Trophoblast cell (in vitro differentiated cells and primary cell): ENCODE data around the gene ZFHX3.

Experiments
- DNase-seq, 2 donors: peaks; one replicate each; pipeline ENCODE4 v3.0.0-alpha.2; 2016
- H2AFZ ChIP-seq: 2 replicates; pipeline ENCODE4 v1.6.1; 2013; ENCODE audit warnings: low read length, moderate library complexity, mild to moderate bottlenecking; ENCODE audit not compliant: insufficient read depth, poor library complexity
- H2AK5ac ChIP-seq: 2 replicates; pipeline ENCODE4 v1.6.1; 2013; ENCODE audit warnings: mild to moderate bottlenecking, low read length
- H2BK120ac ChIP-seq: 2 replicates; pipeline ENCODE4 v1.6.1; 2013; ENCODE audit warnings: low read length, mild to moderate bottlenecking, moderate library complexity; ENCODE audit not compliant: insufficient read depth, poor library complexity
- H2BK12ac ChIP-seq: 2 replicates; pipeline ENCODE4 v1.6.1; 2013; ENCODE audit warnings: mild to moderate bottlenecking, low read length, moderate library complexity
- H2BK5ac ChIP-seq: 2 replicates; pipeline ENCODE4 v1.6.1; 2013; ENCODE audit warnings: low read length, low read depth, moderate library complexity, mild to moderate bottlenecking; ENCODE audit not compliant: poor library complexity
- H3K14ac ChIP-seq: 2 replicates; pipeline ENCODE4 v1.6.1; 2013; ENCODE audit warnings: mild to moderate bottlenecking, low read length
- H3K18ac ChIP-seq: 2 replicates; pipeline ENCODE4 v1.6.1; 2013; ENCODE audit warnings: mild to moderate bottlenecking, low read length
- H3K23ac ChIP-seq: 2 replicates; pipeline ENCODE4 v1.6.1; 2013; ENCODE audit warnings: low read length
- H3K27ac ChIP-seq: 2 replicates; pipeline ENCODE4 v1.5.1; 2013; ENCODE audit warnings: low read depth, mild to moderate bottlenecking, inconsistent platforms, low read length, moderate library complexity
- H3K27me3 ChIP-seq: 2 replicates; pipeline ENCODE4 v1.6.1; 2013; ENCODE audit warnings: inconsistent platforms, mild to moderate bottlenecking, low read length, moderate library complexity; ENCODE audit not compliant: insufficient read depth
- H3K36me3 ChIP-seq, 2 experiments: 1 replicate in 1 of 2; 2 replicates in 1 of 2; pipeline ENCODE4 v1.6.1; 2013; ENCODE audit warnings: low read length in 2 of 2, mild to moderate bottlenecking in 2 of 2, moderate library complexity in 1 of 2; ENCODE audit not compliant: insufficient read depth in 2 of 2, control insufficient read depth in 1 of 2
- H3K4ac ChIP-seq: 2 replicates; pipeline ENCODE4 v1.6.1; 2013; ENCODE audit warnings: low read depth, mild to moderate bottlenecking, low read length, moderate library complexity
- H3K4me1 ChIP-seq, 2 experiments: 1 replicate in 1 of 2; 2 replicates in 1 of 2; pipeline ENCODE4 v1.6.1; 2013; ENCODE audit warnings: low read length in 2 of 2, mild to moderate bottlenecking in 2 of 2, moderate library complexity in 1 of 2; ENCODE audit not compliant: insufficient read depth in 2 of 2, control insufficient read depth in 1 of 2
- H3K4me2 ChIP-seq: 2 replicates; pipeline ENCODE4 v1.6.1; 2013; ENCODE audit warnings: inconsistent platforms, mild to moderate bottlenecking, low read length, moderate library complexity
- H3K4me3 ChIP-seq: 2 replicates; pipeline ENCODE4 v1.5.1; 2013; ENCODE audit warnings: mild to moderate bottlenecking, low read depth, low read length, inconsistent platforms
- H3K79me1 ChIP-seq: one replicate; pipeline ENCODE4 v1.6.1; 2013; ENCODE audit warnings: low read length
- H3K79me2 ChIP-seq: 2 replicates; pipeline ENCODE4 v1.6.1; 2013; ENCODE audit warnings: low read length, mild to moderate bottlenecking; ENCODE audit not compliant: control insufficient read depth, insufficient read depth, poor library complexity
- H3K9ac ChIP-seq: 2 replicates; pipeline ENCODE4 v1.6.1; 2013; ENCODE audit warnings: mild to moderate bottlenecking, low read length
- H3K9me3 ChIP-seq: 2 replicates; pipeline ENCODE4 v1.6.1; 2013; ENCODE audit warnings: low read depth, mild to moderate bottlenecking, control low read depth, inconsistent platforms, low read length; ENCODE audit not compliant: insufficient read depth
- H4K12ac ChIP-seq: 2 replicates; pipeline ENCODE4 v1.6.1; 2013; ENCODE audit warnings: low read depth, mild to moderate bottlenecking, low read length, moderate library complexity
- H4K8ac ChIP-seq: 2 replicates; pipeline ENCODE4 v1.6.1; 2013; ENCODE audit warnings: low read depth, mild to moderate bottlenecking, low read length, moderate library complexity
- H4K91ac ChIP-seq: one replicate; pipeline ENCODE4 v1.6.1; 2013; ENCODE audit warnings: low read depth, mild to moderate bottlenecking, low read length, moderate library complexity
- WGBS: extraction: QIAGEN DNeasy Blood & Tissue Kit; methylation state at CpG from one replicate; pipeline ENCODE4 v1.1.7; 2013; ENCODE audit warnings: missing lambda C conversion rate; ENCODE audit not compliant: insufficient read length, insufficient coverage; ENCODE audit errors: extremely low coverage; 5-methylcytosine and 5-hydroxymethylcytosine counted together

ZFHX3 gene

DNA sequence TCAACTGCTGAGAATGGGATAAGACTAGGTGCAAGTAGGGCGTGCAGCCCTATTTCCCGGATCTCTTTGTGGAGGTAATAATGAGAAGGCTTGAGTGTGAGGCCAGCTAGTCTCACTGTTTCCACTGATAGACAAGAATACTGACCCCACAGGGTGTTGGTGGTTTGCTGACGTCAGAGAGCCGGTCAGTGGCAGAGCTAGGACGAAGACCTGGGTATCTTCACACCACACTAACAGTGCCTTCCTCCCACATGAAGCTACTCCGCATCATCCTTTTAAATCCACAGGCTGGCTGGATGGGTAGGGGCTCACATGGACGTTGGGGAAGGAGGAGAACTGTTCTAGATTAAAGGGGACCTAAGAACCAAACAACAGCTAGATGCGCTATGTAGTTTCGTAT, 68.0 kb downstream of the ZFHX3 start:
- H3K27me3 ChIP-seq = no peaks in the 10 kb centered on the region
- peaks cover 14 to 25% of the 10 kb centered on the region in 2 experiments for H3K4me1 ChIP-seq
- H3K23ac ChIP-seq = no peak overlapping the region
- no peak overlapping the region for H2BK120ac ChIP-seq
- H2AK5ac ChIP-seq = no peak overlapping the region
- H3K36me3 ChIP-seq = no peaks in the 10 kb centered on the region
- no peak overlapping the region for H3K4me2 ChIP-seq
- no peak overlapping the region for H3K18ac ChIP-seq
- no peak overlapping the region for H3K4me3 ChIP-seq
- H3K79me2 ChIP-seq = peaks cover 3% of the 10 kb centered on the region
- H3K4ac ChIP-seq = peak overlapping the region; percentile 6
- no peak overlapping the region for H2BK5ac ChIP-seq
- WGBS = no CpG with 5 or more reads among the region's 9 CpGs
- no peak overlapping the region for H4K8ac ChIP-seq
- DNase-seq = no peak
- no peak overlapping the region for H4K91ac ChIP-seq
- H3K79me1 ChIP-seq = peaks cover 2% of the 10 kb centered on the region
- no peak overlapping the region for H4K12ac ChIP-seq
- no peak overlapping the region for H3K27ac ChIP-seq
- H2BK12ac ChIP-seq = no peak overlapping the region
- H3K9me3 ChIP-seq = no peaks in the 10 kb centered on the region
- H2AFZ ChIP-seq = no peak overlapping the region
- no peak overlapping the region for H3K14ac ChIP-seq
- H3K9ac ChIP-seq = no peak overlapping the region

DNA sequence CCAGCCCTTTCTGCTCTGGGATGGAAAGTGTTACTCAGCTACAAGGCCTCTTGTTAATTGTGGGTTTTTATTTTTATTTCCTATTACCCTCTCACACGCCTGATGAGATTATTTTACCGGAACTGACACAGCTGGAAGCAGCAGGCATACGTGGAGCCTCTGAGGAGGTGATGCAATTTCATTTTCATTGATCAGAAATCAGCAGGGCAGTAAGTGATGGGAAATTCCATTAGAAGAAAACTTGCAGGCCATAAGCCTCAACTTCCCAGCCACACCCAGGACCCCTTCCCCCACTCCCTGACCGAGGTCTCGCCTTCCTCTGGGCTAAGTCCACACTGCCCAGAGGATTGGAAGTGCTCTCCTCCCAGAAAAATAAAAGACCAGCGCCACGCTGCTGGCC, 69.7 kb downstream of the ZFHX3 start:
- no peak overlapping the region for H3K27ac ChIP-seq
- H3K79me1 ChIP-seq = peaks cover 2% of the 10 kb centered on the region
- no peaks in the 10 kb centered on the region for H3K9me3 ChIP-seq
- H3K9ac ChIP-seq = no peak overlapping the region
- H3K4me2 ChIP-seq = no peak overlapping the region
- H2BK12ac ChIP-seq = no peak overlapping the region
- no peak overlapping the region for H3K18ac ChIP-seq
- H4K91ac ChIP-seq = no peak overlapping the region
- H3K4me3 ChIP-seq = no peak overlapping the region
- no peak overlapping the region for H3K14ac ChIP-seq
- no peak overlapping the region for H4K12ac ChIP-seq
- no peak overlapping the region for H2AFZ ChIP-seq
- H2BK120ac ChIP-seq = no peak overlapping the region
- H2AK5ac ChIP-seq = no peak overlapping the region
- no CpG with 5 or more reads among the region's 7 CpGs for WGBS
- H3K23ac ChIP-seq = no peak overlapping the region
- no peak overlapping the region for H2BK5ac ChIP-seq
- H3K4ac ChIP-seq = no peak overlapping the region
- no peaks in the 10 kb centered on the region for H3K27me3 ChIP-seq
- H3K36me3 ChIP-seq = no peaks in the 10 kb centered on the region
- peaks cover 11 to 19% of the 10 kb centered on the region in 2 experiments for H3K4me1 ChIP-seq
- no peak overlapping the region for H4K8ac ChIP-seq
- DNase-seq = no peak
- peaks cover 3% of the 10 kb centered on the region for H3K79me2 ChIP-seq

- H3K18ac ChIP-seq = no peak overlapping the region
- no peak overlapping the region for H3K14ac ChIP-seq
- no peaks in the 10 kb centered on the region for H3K27me3 ChIP-seq
- H3K27ac ChIP-seq = no peak overlapping the region
- peaks cover 2% of the 10 kb centered on the region for H3K79me2 ChIP-seq
- H3K4ac ChIP-seq = no peak overlapping the region
- no peak overlapping the region for H3K4me3 ChIP-seq
- H3K9ac ChIP-seq = no peak overlapping the region
- H2BK120ac ChIP-seq = no peak overlapping the region
- H3K23ac ChIP-seq = no peak overlapping the region
- no peak overlapping the region for H2AFZ ChIP-seq
- no peak overlapping the region for H2AK5ac ChIP-seq
- H3K79me1 ChIP-seq = peaks cover 2% of the 10 kb centered on the region
- H2BK5ac ChIP-seq = no peak overlapping the region
- no peak overlapping the region for H4K91ac ChIP-seq
- no peak overlapping the region for H4K8ac ChIP-seq
- no peaks in the 10 kb centered on the region for H3K9me3 ChIP-seq
- DNase-seq = no peak
- no peaks in the 10 kb centered on the region for H3K36me3 ChIP-seq
- peaks cover 11 to 13% of the 10 kb centered on the region in 2 experiments for H3K4me1 ChIP-seq
- WGBS = no CpG with 5 or more reads among the region's 7 CpGs
- no peak overlapping the region for H2BK12ac ChIP-seq
- no peak overlapping the region for H3K4me2 ChIP-seq
- no peak overlapping the region for H4K12ac ChIP-seq
Measured at GRCh38 chr16:72977127-72977526, 70.8 kb downstream of the ZFHX3 start.

DNA sequence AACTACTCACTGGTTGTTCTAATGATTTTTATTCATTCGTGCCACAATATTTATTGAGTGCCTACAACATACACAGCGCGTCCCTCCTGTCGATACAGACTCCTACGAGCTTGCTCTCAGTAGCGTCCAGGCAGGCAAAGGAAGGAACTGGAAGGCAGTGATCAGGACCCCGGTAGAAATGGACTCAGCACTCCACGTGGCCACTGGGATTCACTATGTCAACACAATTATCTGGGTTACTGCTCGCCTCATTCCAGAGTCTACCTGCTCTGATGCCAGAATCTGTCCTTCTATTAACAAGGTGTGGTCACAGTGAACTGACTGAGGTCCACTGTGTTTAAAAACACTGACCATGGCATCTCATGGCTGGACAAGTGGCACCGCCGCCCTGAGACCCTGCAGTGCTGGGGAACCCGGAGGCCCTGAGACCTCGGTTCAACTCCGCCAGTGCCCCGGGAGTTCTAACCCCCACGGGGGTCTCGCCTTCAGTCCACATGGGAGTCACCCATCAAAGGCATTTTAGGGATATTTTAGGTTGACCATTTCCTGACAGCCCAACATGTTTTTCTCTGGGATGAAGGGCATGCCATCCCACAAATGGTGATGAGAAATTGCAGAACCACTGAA, 71.4 kb downstream of the ZFHX3 start:
- Histone ChIP-seq H2BK12ac (peak overlapping the region; percentile 10), H3K18ac (peak overlapping the region; percentile 30), H2BK5ac (no peak overlapping the region), H2BK120ac (no peak overlapping the region), H3K79me1 (peaks cover 2% of the 10 kb centered on the region), H3K27me3 (no peaks in the 10 kb centered on the region), H3K4ac (no peak overlapping the region), H3K9ac (no peak overlapping the region), H3K36me3 (no peaks in the 10 kb centered on the region), H2AFZ (no peak overlapping the region), H3K4me2 (no peak overlapping the region), H3K4me3 (no peak overlapping the region), H3K14ac (no peak overlapping the region), H3K4me1 (peaks cover 11 to 13% of the 10 kb centered on the region in 2 experiments), H4K8ac (no peak overlapping the region), H2AK5ac (no peak overlapping the region), H4K91ac (no peak overlapping the region), H4K12ac (no peak overlapping the region), H3K79me2 (peaks cover 2% of the 10 kb centered on the region), H3K27ac (no peak overlapping the region), H3K9me3 (no peaks in the 10 kb centered on the region), H3K23ac (no peak overlapping the region)
- no peak for DNase-seq
- WGBS = no CpG with 5 or more reads among the region's 17 CpGs
